GM19372 (cell line): ENCODE measurements around the gene INTS3.
A peak's percentile ranks its signal among the peaks of the same experiment; 100 is the strongest.

ENCODE experiments used
- ATAC-seq: cut with Tn5 transposase; IDR thresholded peaks from one replicate; pipeline ENCODE4 v1.9.1; 2021; ENCODE audit warnings: mild to moderate bottlenecking, low read depth, moderate library complexity; ENCODE audit not compliant: unreplicated experiment

The INTS3 gene

GRCh38 chr1:153794624-153795329 lies 66.9 kb downstream of the INTS3 start:
- ATAC-seq, result no peak

GRCh38 chr1:153795330-153795837 lies 67.5 kb downstream of the INTS3 start:
- no peak for ATAC-seq

GRCh38 chr1:153795934-153796785 lies 68.3 kb downstream of the INTS3 start:
- no peak for ATAC-seq

GRCh38 chr1:153796786-153797659 lies 69.2 kb downstream of the INTS3 start:
- ATAC-seq, result no peak

- ATAC-seq, result no peak
Observed at GRCh38 chr1:153798468-153798780, 70.6 kb downstream of the INTS3 start.

- no peak for ATAC-seq
Observed at GRCh38 chr1:153799016-153799415, 71.2 kb downstream of the INTS3 start.

- no peak for ATAC-seq
Observed at GRCh38 chr1:153799566-153800465, 72.0 kb downstream of the INTS3 start.

- ATAC-seq, result no peak
Observed at GRCh38 chr1:153800516-153800915, 72.7 kb downstream of the INTS3 start.

- no peak for ATAC-seq
Observed at GRCh38 chr1:153801028-153801625, 73.3 kb downstream of the INTS3 start.

GRCh38 chr1:153801786-153802697 lies 74.2 kb downstream of the INTS3 start:
- no peak for ATAC-seq

GRCh38 chr1:153803470-153804056 lies 75.7 kb downstream of the INTS3 start:
- no peak for ATAC-seq

- no peak for ATAC-seq
Observed at GRCh38 chr1:153804112-153804511, 76.3 kb downstream of the INTS3 start.

- ATAC-seq, result peak; percentile 90
Observed at GRCh38 chr1:153805042-153805745, 77.3 kb downstream of the INTS3 start.

- peak; percentile 21 for ATAC-seq
Observed at GRCh38 chr1:153805886-153806719, 78.3 kb downstream of the INTS3 start.

- ATAC-seq, result no peak
Observed at GRCh38 chr1:153816283-153816889, 88.5 kb downstream of the INTS3 start.

GRCh38 chr1:153818876-153819275 lies 91.0 kb downstream of the INTS3 start:
- ATAC-seq, result no peak
